IMR-90 (cell line): ENCODE measurements around the gene LRRC40. TPM values are rescaled to one million over a fixed set of nuclear protein-coding genes. Genes with fewer than 3 reads are reported as not detected.

Experiments
- ATAC-seq: fragments of 200-7000 bp; cut with Tn5 transposase; 2 replicates; pipeline ENCODE4 v1.9.1; 2020; ENCODE audit warnings: low read depth, mild to moderate bottlenecking, moderate library complexity
- BruUV-seq: library from RNA; stranded (reverse); fragments of 400-500 nt; replicated peaks from 2 replicates; lab custom pipeline; 2021; lab: Mats Ljungman, UMichigan
- CTCF ChIA-PET: fragments of 300-600 bp; formaldehyde crosslinking; extraction: SDS; loops from one replicate; lab custom pipeline; 2021; ENCODE audit warnings: antibody characterized with exemption; lab: Yijun Ruan, JAX
- POLR2A ChIA-PET: fragments of 300-600 bp; sonication (Branson Sonifier 250); formaldehyde crosslinking; loops from one replicate; lab custom pipeline; 2022; ENCODE audit warnings: antibody characterized with exemption; ENCODE audit not compliant: unreplicated experiment; lab: Charles Lee
- DNase-seq: peaks from one replicate; pipeline ENCODE4 v3.0.0; 2013
- H2AFZ ChIP-seq: replicated peaks from 2 replicates; pipeline ENCODE3; 2013; ENCODE audit warnings: low read length, mild to moderate bottlenecking; ENCODE audit not compliant: poor library complexity
- H2AK5ac ChIP-seq: 2 replicates; pipeline ENCODE4 v1.6.1; 2013; ENCODE audit warnings: low read depth, low read length, inconsistent platforms
- H2AK9ac ChIP-seq: replicated peaks from 2 replicates; pipeline ENCODE3; 2013; ENCODE audit warnings: mild to moderate bottlenecking, low read depth, low read length, moderate library complexity; ENCODE audit not compliant: poor library complexity
- H2BK120ac ChIP-seq: 2 replicates; pipeline ENCODE4 v1.6.1; 2013; ENCODE audit warnings: low read depth, low read length, inconsistent platforms
- H2BK15ac ChIP-seq: 3 replicates; pipeline ENCODE4 v1.6.1; 2013; ENCODE audit warnings: low read depth, low read length, inconsistent platforms
- H2BK20ac ChIP-seq: 2 replicates; pipeline ENCODE4 v1.6.1; 2013; ENCODE audit warnings: low read depth, mild to moderate bottlenecking, inconsistent platforms, low read length, moderate library complexity
- H2BK5ac ChIP-seq: 2 replicates; pipeline ENCODE4 v1.6.1; 2013; ENCODE audit warnings: mild to moderate bottlenecking, low read depth, low read length, inconsistent platforms; ENCODE audit not compliant: poor library complexity, severe bottlenecking
- H3K14ac ChIP-seq: replicated peaks from 2 replicates; pipeline ENCODE4 v1.6.1; 2013; ENCODE audit warnings: low read depth, low read length, inconsistent platforms
- H3K18ac ChIP-seq: 2 replicates; pipeline ENCODE4 v1.6.1; 2013; ENCODE audit warnings: low read depth, low read length, control low read depth
- H3K23ac ChIP-seq: 2 replicates; pipeline ENCODE4 v1.6.1; 2013; ENCODE audit warnings: low read depth, low read length, inconsistent platforms
- H3K27ac ChIP-seq: 2 replicates; pipeline ENCODE4 v1.5.1; 2013; ENCODE audit warnings: mild to moderate bottlenecking, control low read depth, low read length; ENCODE audit not compliant: insufficient read depth
- H3K27me3 ChIP-seq: 2 replicates; pipeline ENCODE4 v1.6.1; 2013; ENCODE audit warnings: low read length; ENCODE audit not compliant: control insufficient read depth, insufficient read depth
- H3K36me3 ChIP-seq: 2 replicates; pipeline ENCODE4 v1.6.1; 2013; ENCODE audit warnings: low read length, mixed read lengths; ENCODE audit not compliant: control insufficient read depth, insufficient read depth
- H3K4ac ChIP-seq: 2 replicates; pipeline ENCODE4 v1.6.1; 2013; ENCODE audit warnings: low read depth, low read length, inconsistent platforms
- H3K4me1 ChIP-seq: 2 replicates; pipeline ENCODE4 v1.6.1; 2013; ENCODE audit warnings: low read length, mixed read lengths; ENCODE audit not compliant: control insufficient read depth, insufficient read depth
- H3K4me2 ChIP-seq: 2 replicates; pipeline ENCODE4 v1.6.1; 2013; ENCODE audit warnings: low read depth, mild to moderate bottlenecking, control low read depth, low read length, moderate library complexity
- H3K4me3 ChIP-seq: 2 replicates; pipeline ENCODE4 v1.5.1; 2013; ENCODE audit warnings: low read depth, mild to moderate bottlenecking, control low read depth, low read length, moderate library complexity; ENCODE audit not compliant: insufficient read depth
- H3K56ac ChIP-seq: 2 replicates; pipeline ENCODE4 v1.6.1; 2013; ENCODE audit warnings: low read length, inconsistent platforms; ENCODE audit not compliant: insufficient read depth; ENCODE audit errors: extremely low read depth
- H3K79me1 ChIP-seq, 2 experiments: 2 replicates each; pipeline ENCODE4 v1.6.1; 2013; ENCODE audit warnings: low read length in 2 of 2, inconsistent platforms in 1 of 2, low read depth in 1 of 2
- H3K9ac ChIP-seq: 2 replicates; pipeline ENCODE4 v1.6.1; 2013; ENCODE audit warnings: low read depth, low read length, control low read depth
- H3K9me1 ChIP-seq: 2 replicates; pipeline ENCODE4 v1.6.1; 2013; ENCODE audit warnings: low read length, inconsistent platforms; ENCODE audit not compliant: insufficient read depth
- H3K9me3 ChIP-seq: 2 replicates; pipeline ENCODE4 v1.6.1; 2013; ENCODE audit warnings: low read length; ENCODE audit not compliant: control insufficient read depth, insufficient read depth
- H4K20me1 ChIP-seq: 2 replicates; pipeline ENCODE4 v1.6.1; 2013; ENCODE audit warnings: low read length, inconsistent platforms; ENCODE audit not compliant: insufficient read depth
- H4K5ac ChIP-seq: 2 replicates; pipeline ENCODE4 v1.6.1; 2013; ENCODE audit warnings: mild to moderate bottlenecking, low read depth, low read length, control low read depth
- H4K8ac ChIP-seq, 2 experiments: 2 replicates each; pipeline ENCODE4 v1.6.1; 2013; ENCODE audit warnings: low read depth in 2 of 2, low read length in 2 of 2, control low read depth in 1 of 2, inconsistent platforms in 1 of 2
- H4K91ac ChIP-seq: 2 replicates; pipeline ENCODE4 v1.6.1; 2013; ENCODE audit warnings: low read depth, low read length, inconsistent platforms; ENCODE audit not compliant: insufficient read depth
- MXI1 ChIP-seq: IDR thresholded peaks from 2 replicates; pipeline ENCODE4 v1.6.1; 2012; ENCODE audit warnings: low read depth, mild to moderate bottlenecking, low read length, moderate library complexity, borderline replicate concordance
- RAD21 ChIP-seq: IDR thresholded peaks from 2 replicates; pipeline ENCODE4 v1.6.1; 2012; ENCODE audit warnings: low read length, improper control_type of control experiment
- SMC3 ChIP-seq: fragments of 150-350 bp; IDR thresholded peaks from 2 replicates; pipeline ENCODE4 v1.6.1; 2016; ENCODE audit warnings: low read depth, mild to moderate bottlenecking, antibody characterized with exemption, low read length, moderate library complexity
- WGBS, 2 experiments: methylation state at CpG; one replicate each; pipeline versions ENCODE4 v1.1.5 to v1.1.7; 2013; ENCODE audit warnings: missing lambda C conversion rate in 2 of 2; ENCODE audit not compliant: insufficient read length in 1 of 2; ENCODE audit errors: extremely low coverage in 2 of 2; 5-methylcytosine and 5-hydroxymethylcytosine counted together
- dilution Hi-C: fragments of 300-500 bp; cut with HindIII; formaldehyde crosslinking; loops from one replicate; pipeline ENCODE4 v1.14.3; 2018; ENCODE audit warnings: low sequenced_read_pairs; ENCODE audit not compliant: unreplicated experiment
- in situ Hi-C: fragments of 300-500 bp; cut with MboI; formaldehyde crosslinking; loops from 3 replicates; pipeline ENCODE4 v1.14.3; 2019; ENCODE audit warnings: low sequenced_read_pairs, inconsistent platforms, mixed read lengths
- intact Hi-C: fragments of 100-400 bp; cut with micrococcal nuclease; formaldehyde crosslinking; loops from 2 replicates; pipeline ENCODE4 v1.10.0; 2022
- polyA plus RNA-seq, 3 experiments: library from polyadenylated mRNA; depleted of rRNA; stranded (reverse); fragments of >200 nt; gene quantifications; 2 replicates each; pipeline ENCODE4 v1.2.3, GENCODE V29; 2012; ENCODE audit warnings: low replicate concordance in 1 of 3
- total RNA-seq: library from RNA; depleted of rRNA; stranded (reverse); fragments of >200 nt; gene quantifications from 2 replicates; pipeline ENCODE4 v1.2.3, GENCODE V29; 2012
- TF ChIP-seq, protein P1 (sequence below): conservative IDR thresholded peaks from 2 replicates; pipeline ENCODE4 v1.5.1; 2012; ENCODE audit warnings: mild to moderate bottlenecking, low read depth, low read length, improper control_type of control experiment

The LRRC40 gene
- total and polyA plus RNA-seq, 2 of the 4 experiments (the other 2 are of a cell fraction) = 11.1 to 17.4 TPM

DNA sequence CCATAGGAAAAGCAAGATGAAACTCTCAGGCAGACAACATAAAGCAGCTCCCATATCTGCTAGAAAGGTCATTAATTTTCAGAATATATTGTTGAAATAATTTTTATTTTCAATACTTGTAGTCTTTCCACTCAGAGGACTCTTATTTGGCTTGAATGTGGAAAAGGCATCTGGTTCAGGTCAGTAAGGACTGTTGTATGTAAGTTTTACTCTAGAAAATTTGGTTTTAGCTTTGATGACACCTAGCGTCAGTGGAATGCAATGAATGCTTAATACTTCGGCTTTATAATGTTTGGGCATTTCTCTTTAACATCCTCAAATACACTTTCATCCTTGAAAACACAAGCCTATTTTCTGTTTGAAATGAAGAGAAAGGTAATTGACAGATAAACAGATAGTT is 63.3 kb downstream of the LRRC40 start:
- no TSS peak for BruUV-seq
- Histone ChIP-seq H2BK5ac (no peak overlapping the region), H3K9ac (no peak overlapping the region), H3K4me2 (no peak overlapping the region), H2BK120ac (no peak overlapping the region), H3K9me3 (no peaks in the 10 kb centered on the region), H3K9me1 (peaks cover 2% of the 10 kb centered on the region; the same call in 1 of the 2 replicates), H4K20me1 (no peaks in the 10 kb centered on the region), H4K5ac (no peak overlapping the region), H2BK15ac (no peak overlapping the region), H3K4me1 (no peaks in the 10 kb centered on the region; the same call in 1 of the 2 replicates), H2BK20ac (no peak overlapping the region), H3K4ac (no peak overlapping the region), H3K23ac (no peak overlapping the region), H3K79me1 (no peaks in the 10 kb centered on the region), H3K14ac (no peak overlapping the region), H3K4me3 (no peak overlapping the region), H3K18ac (no peak overlapping the region), H2AK5ac (no peak overlapping the region), H2AFZ (no peak overlapping the region), H3K27ac (no peak overlapping the region), H3K27me3 (no peaks in the 10 kb centered on the region), H3K56ac (no peak overlapping the region), H4K8ac (no peak overlapping the region), H4K91ac (no peak overlapping the region), H3K36me3 (no peaks in the 10 kb centered on the region), H2AK9ac (no peak overlapping the region)
- ChIA-PET POLR2A (no interaction called here), CTCF (interaction anchor here (0.5 to 1.4 kb wide), 6 partner anchors 12 to 107 kb away, joined by 3 to 7 read pairs (median 3); no protein-coding TSS in a partner anchor)
- intact Hi-C loops = loop anchor here (2.0 to 10.0 kb wide), 3 partner anchors 107 to 1667 kb away; no protein-coding TSS in a partner anchor
- DNase-seq (peak; percentile 45), ATAC-seq (peak; percentile 55)
- WGBS, 2 experiments = no CpG with 5 or more reads among the region's 2 CpGs
- TF ChIP-seq SMC3 (peak; percentile 18; the same call in 1 of the 2 replicates), RAD21 (peak; percentile 37), MXI1 (no peak)
- TF ChIP-seq, protein P1, sequence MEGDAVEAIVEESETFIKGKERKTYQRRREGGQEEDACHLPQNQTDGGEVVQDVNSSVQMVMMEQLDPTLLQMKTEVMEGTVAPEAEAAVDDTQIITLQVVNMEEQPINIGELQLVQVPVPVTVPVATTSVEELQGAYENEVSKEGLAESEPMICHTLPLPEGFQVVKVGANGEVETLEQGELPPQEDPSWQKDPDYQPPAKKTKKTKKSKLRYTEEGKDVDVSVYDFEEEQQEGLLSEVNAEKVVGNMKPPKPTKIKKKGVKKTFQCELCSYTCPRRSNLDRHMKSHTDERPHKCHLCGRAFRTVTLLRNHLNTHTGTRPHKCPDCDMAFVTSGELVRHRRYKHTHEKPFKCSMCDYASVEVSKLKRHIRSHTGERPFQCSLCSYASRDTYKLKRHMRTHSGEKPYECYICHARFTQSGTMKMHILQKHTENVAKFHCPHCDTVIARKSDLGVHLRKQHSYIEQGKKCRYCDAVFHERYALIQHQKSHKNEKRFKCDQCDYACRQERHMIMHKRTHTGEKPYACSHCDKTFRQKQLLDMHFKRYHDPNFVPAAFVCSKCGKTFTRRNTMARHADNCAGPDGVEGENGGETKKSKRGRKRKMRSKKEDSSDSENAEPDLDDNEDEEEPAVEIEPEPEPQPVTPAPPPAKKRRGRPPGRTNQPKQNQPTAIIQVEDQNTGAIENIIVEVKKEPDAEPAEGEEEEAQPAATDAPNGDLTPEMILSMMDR = peak; percentile 43
- dilution Hi-C loops = no loop called here
- in situ Hi-C loops = loop anchor here (25.0 kb wide), 1 partner anchor 105 kb away; no protein-coding TSS in a partner anchor
